Gastrocnemius medialis (tissue), 4 donors: ENCODE measurements around the gene BACH1. TPM values are rescaled to one million over a fixed set of nuclear protein-coding genes. Genes with fewer than 3 reads are reported as not detected.

Experiments
- ATAC-seq, 2 donors: fragments of 150-250 bp; one replicate each; pipeline ENCODE4 v1.9.1; 2016
- DNase-seq, 2 donors: peaks; one replicate each; pipeline ENCODE4 v3.0.0-alpha.2; 2019
- H3K27ac ChIP-seq, 4 donors: fragments of 200-600 bp; sonication (generic); 1 replicate in 1 of 4; 2 replicates in 3 of 4; pipeline ENCODE4 v1.5.1; 2016 to 2018; ENCODE audit warnings: mild to moderate bottlenecking in 2 of 4, moderate library complexity in 1 of 4
- H3K27me3 ChIP-seq, 3 donors: fragments of 200-600 bp; sonication (generic) in 2 of 3; 1 replicate in 1 of 3; 2 replicates in 2 of 3; pipeline versions ENCODE4 v1.5.1 to v1.6.0; 2016 to 2019; ENCODE audit warnings: mild to moderate bottlenecking in 1 of 3, moderate library complexity in 1 of 3
- H3K36me3 ChIP-seq, 2 donors: fragments of 200-600 bp; sonication (generic) in 1 of 2; one replicate each; pipeline ENCODE4 v1.5.1; 2017 to 2018
- H3K4me1 ChIP-seq, 2 donors: fragments of 200-600 bp; sonication (generic) in 1 of 2; one replicate each; pipeline ENCODE4 v1.5.1; 2016 to 2017; ENCODE audit warnings: mild to moderate bottlenecking in 2 of 2
- H3K4me3 ChIP-seq, 4 donors: fragments of 200-600 bp; sonication (generic) in 3 of 4; 1 replicate in 1 of 4; 2 replicates in 3 of 4; pipeline ENCODE4 v1.5.1; 2016 to 2019; ENCODE audit warnings: mild to moderate bottlenecking in 2 of 4
- H3K9me3 ChIP-seq, 3 donors: fragments of 200-600 bp; sonication (generic) in 2 of 3; 1 replicate in 1 of 3; 2 replicates in 2 of 3; pipeline ENCODE4 v1.5.1; 2016 to 2019
- POLR2A ChIP-seq, 2 donors: fragments of 450-650 bp; IDR thresholded peaks; one replicate each; pipeline ENCODE4 v1.6.1; 2017; ENCODE audit warnings: antibody characterized with exemption in 2 of 2, mild to moderate bottlenecking in 2 of 2, moderate library complexity in 2 of 2
- in situ Hi-C, 4 donors: fragments of 200-750 bp; cut with MboI; loops; one replicate each; pipeline versions ENCODE4 v1.15.0 to v1.8.0; 2017; ENCODE audit warnings: low sequenced_read_pairs in 4 of 4
- intact Hi-C: fragments of 100-400 bp; cut with DNase I; formaldehyde crosslinking; loops from one replicate; pipeline ENCODE4 v1.15.1; 2023; ENCODE audit warnings: low total_unique reads
- total RNA-seq, 4 donors: library from RNA; depleted of rRNA; stranded (reverse); fragments of >200 nt; gene quantifications; one replicate each; pipeline versions ENCODE4 v1.1.0 to v1.2.3, GENCODE V29; 2016
- TF ChIP-seq, protein P1 (sequence below), 5 experiments: fragments of 450-650 bp in 3 of 5; fragments of 200-600 bp in 2 of 5; sonication (generic) in 2 of 5; IDR thresholded peaks in 4 of 5; conservative IDR thresholded peaks in 1 of 5; 1 replicate in 4 of 5; 2 replicates in 1 of 5; pipeline ENCODE4 v1.5.1; 2016 to 2019; ENCODE audit warnings: antibody characterized with exemption in 5 of 5, mild to moderate bottlenecking in 3 of 5, moderate library complexity in 3 of 5

The BACH1 gene
- total RNA-seq, 4 donors from 2014 or later = 52.4 to 72.7 (median 62.7) TPM

- no peak for ATAC-seq
- H3K9me3 ChIP-seq = no peaks in the 10 kb centered on the region
- H3K4me1 ChIP-seq = no peaks in the 10 kb centered on the region
- intact Hi-C loops (no loop called here), in situ Hi-C loops (no loop called here)
- no peak for DNase-seq
- no peaks in the 10 kb centered on the region for H3K27me3 ChIP-seq
- H3K36me3 ChIP-seq = peaks cover 0 to 3% of the 10 kb centered on the region in 2 donors
- no peak overlapping the region for H3K4me3 ChIP-seq
- no peak for TF ChIP-seq POLR2A (IDR thresholded peaks at IDR 0.05)
- TF ChIP-seq, protein P1, sequence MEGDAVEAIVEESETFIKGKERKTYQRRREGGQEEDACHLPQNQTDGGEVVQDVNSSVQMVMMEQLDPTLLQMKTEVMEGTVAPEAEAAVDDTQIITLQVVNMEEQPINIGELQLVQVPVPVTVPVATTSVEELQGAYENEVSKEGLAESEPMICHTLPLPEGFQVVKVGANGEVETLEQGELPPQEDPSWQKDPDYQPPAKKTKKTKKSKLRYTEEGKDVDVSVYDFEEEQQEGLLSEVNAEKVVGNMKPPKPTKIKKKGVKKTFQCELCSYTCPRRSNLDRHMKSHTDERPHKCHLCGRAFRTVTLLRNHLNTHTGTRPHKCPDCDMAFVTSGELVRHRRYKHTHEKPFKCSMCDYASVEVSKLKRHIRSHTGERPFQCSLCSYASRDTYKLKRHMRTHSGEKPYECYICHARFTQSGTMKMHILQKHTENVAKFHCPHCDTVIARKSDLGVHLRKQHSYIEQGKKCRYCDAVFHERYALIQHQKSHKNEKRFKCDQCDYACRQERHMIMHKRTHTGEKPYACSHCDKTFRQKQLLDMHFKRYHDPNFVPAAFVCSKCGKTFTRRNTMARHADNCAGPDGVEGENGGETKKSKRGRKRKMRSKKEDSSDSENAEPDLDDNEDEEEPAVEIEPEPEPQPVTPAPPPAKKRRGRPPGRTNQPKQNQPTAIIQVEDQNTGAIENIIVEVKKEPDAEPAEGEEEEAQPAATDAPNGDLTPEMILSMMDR (IDR thresholded peaks at IDR 0.05 in 4 of 5, conservative IDR thresholded peaks at IDR 0.05 in 1 of 5) = no peak
- no peak overlapping the region for H3K27ac ChIP-seq
Measured at GRCh38 chr21:29362758-29363157, 64.0 kb downstream of the BACH1 start.

DNA sequence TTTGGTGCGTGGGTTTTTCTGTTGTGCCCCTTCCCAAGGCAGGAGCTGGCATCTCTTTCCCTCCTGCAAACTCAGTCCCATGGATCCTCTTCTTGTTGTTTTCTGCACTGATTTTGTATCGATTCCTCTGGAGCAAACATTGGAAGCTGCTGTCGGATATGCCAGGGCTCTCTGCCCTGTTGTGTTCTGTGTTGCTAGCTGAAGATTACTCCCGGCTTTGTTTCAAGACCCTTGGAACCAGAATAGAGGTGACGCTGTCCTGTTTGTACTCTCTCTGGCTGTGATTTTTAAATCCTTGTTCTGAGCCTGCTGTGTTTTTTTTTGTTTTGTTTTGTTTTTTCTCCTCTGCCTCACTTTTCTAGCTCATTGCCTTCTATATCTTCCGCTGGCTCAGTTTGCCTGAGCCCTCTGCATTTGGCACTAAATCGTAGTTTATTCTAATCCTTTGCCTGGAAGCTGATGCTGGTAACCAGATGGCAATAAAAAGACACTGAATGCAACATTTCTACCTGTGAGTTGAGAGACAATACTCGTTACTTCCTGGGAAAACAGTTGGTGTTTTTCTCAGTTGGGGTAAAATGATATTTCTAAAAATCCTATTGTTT lies 67.0 kb downstream of the BACH1 start:
- peaks cover 0 to 3% of the 10 kb centered on the region in 2 donors for H3K36me3 ChIP-seq
- no peak overlapping the region for H3K4me3 ChIP-seq
- no peaks in the 10 kb centered on the region for H3K4me1 ChIP-seq
- TF ChIP-seq, protein P1 (IDR thresholded peaks at IDR 0.05 in 4 of 5, conservative IDR thresholded peaks at IDR 0.05 in 1 of 5) = no peak
- no peak for TF ChIP-seq POLR2A (IDR thresholded peaks at IDR 0.05)
- no peak overlapping the region for H3K27ac ChIP-seq
- no peaks in the 10 kb centered on the region for H3K9me3 ChIP-seq
- DNase-seq (no peak), ATAC-seq (no peak)
- in situ Hi-C loops (no loop called here), intact Hi-C loops (no loop called here)
- no peaks in the 10 kb centered on the region for H3K27me3 ChIP-seq

- Histone ChIP-seq H3K9me3 (no peaks in the 10 kb centered on the region), H3K27me3 (no peaks in the 10 kb centered on the region), H3K4me1 (no peaks in the 10 kb centered on the region), H3K4me3 (no peak overlapping the region), H3K27ac (no peak overlapping the region), H3K36me3 (peaks cover 0 to 3% of the 10 kb centered on the region in 2 donors)
- TF ChIP-seq, protein P1 (IDR thresholded peaks at IDR 0.05 in 4 of 5, conservative IDR thresholded peaks at IDR 0.05 in 1 of 5) = no peak
- no peak for TF ChIP-seq POLR2A (IDR thresholded peaks at IDR 0.05)
- in situ Hi-C loops (no loop called here), intact Hi-C loops (no loop called here)
- ATAC-seq = no peak
- DNase-seq = no peak
Measured at GRCh38 chr21:29366532-29366931, 67.8 kb downstream of the BACH1 start.

DNA sequence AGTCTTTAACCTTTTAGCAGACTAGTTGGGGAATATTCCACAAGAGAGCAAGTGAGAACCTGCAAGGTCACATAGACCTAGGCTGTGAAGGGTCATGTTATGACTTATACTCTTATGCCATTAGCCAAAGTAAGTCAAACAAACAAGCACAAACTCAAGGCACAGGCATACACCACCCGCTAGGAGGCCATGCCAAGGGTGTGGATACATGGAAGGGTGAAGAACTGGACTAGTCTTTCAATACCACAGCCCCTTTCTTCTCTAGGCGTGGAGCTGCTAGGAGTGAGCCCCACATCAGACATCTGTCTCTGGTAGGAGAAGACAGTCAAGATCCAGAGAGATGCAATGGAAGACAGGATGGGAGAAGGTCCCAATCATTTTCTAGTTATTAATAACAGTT lies 68.6 kb downstream of the BACH1 start:
- Histone ChIP-seq H3K27ac (no peak overlapping the region), H3K9me3 (no peaks in the 10 kb centered on the region), H3K4me1 (peaks cover 0 to 5% of the 10 kb centered on the region in 2 donors), H3K4me3 (no peak overlapping the region), H3K27me3 (no peaks in the 10 kb centered on the region), H3K36me3 (peaks cover 0 to 3% of the 10 kb centered on the region in 2 donors)
- in situ Hi-C loops = no loop called here
- TF ChIP-seq, protein P1 (IDR thresholded peaks at IDR 0.05 in 4 of 5, conservative IDR thresholded peaks at IDR 0.05 in 1 of 5) = no peak
- ATAC-seq = no peak
- no peak for DNase-seq
- intact Hi-C loops = no loop called here

- TF ChIP-seq, protein P1 (IDR thresholded peaks at IDR 0.05 in 4 of 5, conservative IDR thresholded peaks at IDR 0.05 in 1 of 5) = no peak
- DNase-seq (no peak), ATAC-seq (no peak)
- Histone ChIP-seq H3K27me3 (no peaks in the 10 kb centered on the region), H3K4me3 (no peak overlapping the region), H3K36me3 (peaks cover 0 to 16% of the 10 kb centered on the region in 2 donors), H3K9me3 (no peaks in the 10 kb centered on the region), H3K27ac (no peak overlapping the region), H3K4me1 (peaks cover 0 to 5% of the 10 kb centered on the region in 2 donors)
- in situ Hi-C loops = no loop called here
- intact Hi-C loops = no loop called here
Measured at GRCh38 chr21:29368906-29369305, 70.2 kb downstream of the BACH1 start.
